DMS153 (cell line): ENCODE measurements around the gene MEG3.

Experiments used
- DNase-seq: peaks from one replicate; lab custom pipeline; 2025; lab: John Stamatoyannopoulos, UW

The MEG3 gene

DNA sequence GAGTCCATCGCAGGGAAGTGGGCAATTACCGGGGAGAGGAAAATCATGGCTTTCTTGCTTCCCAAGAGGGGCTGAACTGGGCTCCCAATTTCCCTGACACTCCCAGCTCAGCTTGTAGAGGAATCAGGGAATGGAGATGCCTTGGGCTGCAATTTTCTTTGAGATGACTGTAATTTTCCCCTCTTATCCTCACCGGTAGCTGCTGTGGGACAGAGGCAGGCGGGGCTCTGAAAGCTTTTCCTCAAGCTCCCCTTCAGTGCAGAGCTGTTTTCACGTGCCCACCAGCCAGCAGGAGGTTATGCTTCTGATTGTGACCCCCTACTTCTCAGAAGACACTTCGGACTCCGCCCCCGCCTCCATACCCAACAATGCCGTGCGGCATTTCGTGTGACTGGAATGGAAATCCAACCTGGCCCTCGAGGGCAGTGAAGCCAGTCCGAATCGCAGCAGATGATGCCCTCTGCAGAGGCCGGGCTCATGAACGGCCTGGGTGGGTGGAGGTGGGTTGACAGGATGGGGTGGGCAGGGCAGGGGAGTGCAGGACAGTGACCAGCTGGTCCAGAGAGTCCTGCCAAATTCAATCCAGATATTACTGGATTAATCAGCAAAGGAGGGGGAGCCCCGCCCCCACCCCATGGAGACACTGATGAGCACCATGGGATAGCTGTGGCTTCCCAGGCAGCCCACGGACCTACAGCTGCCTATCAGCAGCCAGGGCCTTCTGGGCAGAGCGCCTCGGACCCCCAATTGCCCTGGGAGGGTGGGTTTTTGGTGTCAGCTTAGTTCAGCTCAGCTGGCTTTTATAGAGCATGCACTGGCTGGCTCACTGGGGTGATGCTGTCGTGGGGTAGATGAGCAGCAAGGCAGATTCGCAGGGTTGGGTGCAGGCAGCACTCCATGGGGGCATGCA, 40.0 kb downstream of the MEG3 start:
- DNase-seq = no peak

DNA sequence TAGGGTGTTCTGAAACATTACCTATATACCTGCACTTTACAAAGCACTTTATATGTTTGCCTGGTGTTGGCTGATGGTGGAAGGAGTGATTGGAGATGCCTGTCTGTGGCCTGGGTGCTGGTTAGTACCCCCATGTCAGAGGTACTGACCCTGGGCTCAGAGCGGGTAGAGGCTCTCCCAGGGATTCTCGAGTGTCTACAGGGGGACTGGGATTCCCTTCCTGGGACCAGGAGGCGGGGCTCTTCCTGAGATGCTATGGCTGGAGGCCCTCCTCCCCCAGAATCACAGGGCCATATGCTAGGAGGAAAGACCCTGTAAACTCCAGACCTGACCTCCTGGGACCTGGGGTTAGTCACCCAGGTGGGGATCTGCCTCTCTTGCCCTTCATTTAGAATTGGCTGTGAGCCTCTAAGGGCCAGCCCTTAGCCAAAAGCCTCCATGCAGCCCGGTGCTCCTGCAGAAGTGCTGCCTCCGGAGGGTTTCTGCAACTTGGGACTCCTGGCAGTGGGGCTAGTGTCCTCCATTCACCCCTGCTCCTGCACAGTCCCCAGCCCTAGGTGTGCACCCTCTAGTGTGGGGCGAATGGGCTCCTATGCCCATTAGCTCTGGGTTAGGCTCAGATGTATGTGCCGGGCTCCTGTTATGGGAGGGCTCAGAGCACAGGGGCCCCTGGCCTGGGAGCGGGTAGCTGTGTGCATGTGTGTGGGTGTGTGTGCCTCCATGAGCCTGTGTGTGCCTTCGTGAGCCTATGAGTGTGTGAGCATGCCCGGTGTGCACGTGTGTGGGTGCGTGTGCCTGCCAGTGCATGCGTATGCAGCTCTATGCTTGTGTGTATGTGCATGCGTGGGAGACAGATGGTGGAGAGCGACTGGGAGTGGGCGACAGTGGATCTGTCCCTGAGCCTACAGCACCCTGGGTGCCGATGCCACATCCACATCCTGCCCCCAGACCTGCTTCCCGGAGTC, 41.0 kb downstream of the MEG3 start:
- DNase-seq = no peak

DNA sequence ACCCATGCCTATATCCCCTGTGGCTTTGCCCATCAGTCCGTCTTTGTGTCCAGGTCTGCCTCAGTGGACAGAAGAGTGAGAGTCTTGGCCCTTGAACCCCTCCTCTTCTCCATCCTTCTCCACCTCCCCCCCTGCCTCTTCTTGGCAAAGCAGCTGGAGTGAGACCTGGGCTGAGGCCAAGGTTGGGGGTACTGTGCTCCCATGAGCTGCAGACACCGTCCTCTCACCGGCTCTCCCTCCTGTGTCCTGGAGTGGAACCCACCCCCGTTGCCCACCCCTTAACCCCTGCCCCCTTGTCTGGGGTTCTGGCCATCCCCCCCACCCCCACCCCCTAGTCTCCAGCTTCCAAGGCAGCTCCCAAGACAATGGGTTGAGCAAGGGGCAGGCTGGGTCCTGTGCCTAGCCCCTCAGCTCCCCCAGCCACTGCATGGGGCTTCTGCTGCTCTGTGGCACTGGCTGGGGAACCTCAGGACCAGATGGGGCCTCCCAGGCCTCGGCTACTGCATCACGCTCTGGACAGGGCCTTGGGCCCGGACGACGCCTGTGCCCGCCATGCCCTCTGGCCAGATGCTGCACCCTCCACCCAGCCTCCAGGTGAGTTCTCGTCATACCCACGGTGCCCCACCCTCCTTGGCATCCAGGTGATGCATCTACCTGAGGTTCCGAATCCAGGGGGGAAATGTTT, 41.9 kb downstream of the MEG3 start:
- DNase-seq = no peak

DNA sequence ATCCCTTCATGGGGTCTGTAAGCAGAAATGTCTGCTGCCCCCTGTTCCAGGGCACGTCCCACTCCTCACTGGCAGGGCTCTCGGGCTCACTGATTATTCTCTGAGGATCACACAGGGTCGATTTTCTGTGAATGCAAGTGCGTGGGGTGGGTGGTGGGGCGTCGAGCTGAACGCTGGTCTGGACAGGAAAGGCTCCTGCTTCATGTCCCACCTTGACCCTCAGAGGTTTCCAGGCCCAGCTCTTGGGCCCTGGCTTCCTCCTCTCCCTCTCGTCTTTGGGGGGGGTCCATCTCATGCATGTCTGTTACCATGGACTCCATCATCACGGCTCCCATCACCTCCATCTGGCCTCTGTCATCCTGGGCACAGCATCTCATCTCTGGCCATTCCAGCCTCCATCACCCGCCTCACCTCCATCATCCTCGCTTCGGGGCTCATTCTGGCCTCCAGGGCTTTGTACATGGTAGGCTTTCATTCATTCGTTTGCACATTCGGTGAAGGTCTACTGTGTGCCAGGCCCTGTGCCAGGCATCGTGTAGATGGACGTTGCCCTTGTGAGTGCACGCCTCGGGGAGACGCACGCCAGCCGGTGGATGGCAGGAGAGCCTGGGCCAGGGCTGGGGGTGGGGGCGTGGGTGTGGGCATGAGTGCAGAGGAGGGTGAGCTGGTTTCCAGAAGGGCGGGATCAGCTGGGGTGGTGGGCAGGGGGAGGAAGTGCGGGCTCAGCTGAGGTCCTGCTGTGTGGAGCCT, 42.9 kb downstream of the MEG3 start:
- DNase-seq = no peak

DNA sequence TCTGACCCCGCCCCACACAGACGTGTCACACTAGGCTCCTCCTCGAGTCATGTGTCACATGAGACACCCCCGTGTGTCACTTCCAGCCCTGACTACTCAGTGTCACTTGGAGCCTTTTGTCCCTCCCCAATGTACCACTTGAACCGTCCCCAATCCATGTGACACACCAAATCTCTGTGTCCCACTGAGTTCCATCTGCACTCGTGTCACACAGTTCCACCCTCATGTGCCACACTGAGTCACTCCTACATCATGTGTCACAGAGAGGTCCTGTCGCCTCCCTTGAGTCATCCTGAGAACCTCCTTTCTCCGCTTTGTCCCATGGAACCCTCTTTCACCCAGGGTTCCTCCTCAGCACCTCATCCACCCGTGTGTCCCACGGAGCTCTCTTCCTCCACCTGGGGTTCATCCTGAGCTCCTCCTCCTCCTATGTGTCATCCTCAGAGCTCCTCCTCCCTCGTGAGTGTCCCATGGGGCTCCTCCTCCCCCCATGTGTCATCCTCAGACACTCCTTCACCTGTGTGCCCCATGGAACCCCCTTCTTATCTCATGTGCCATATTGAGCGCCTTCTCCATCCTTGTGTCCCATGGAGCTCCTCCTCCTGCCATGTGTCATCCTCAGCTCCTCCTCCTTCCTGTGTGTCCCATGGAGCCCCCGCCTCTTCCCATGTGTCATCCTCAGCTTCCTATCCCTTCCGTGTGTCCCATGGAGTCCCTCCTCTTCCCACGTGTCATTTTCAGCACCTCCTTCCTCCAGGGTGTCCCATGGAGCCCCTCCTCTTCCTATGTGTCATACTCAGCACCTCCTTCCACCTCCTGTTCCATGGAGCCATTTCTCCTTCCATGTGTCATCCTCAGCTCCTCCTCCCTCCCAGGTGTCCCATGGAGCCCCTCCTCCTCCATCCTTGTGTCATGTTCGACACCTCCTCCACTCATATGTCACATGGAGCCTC, 45.6 kb downstream of the MEG3 start:
- DNase-seq = no peak

- DNase-seq = no peak
Measured at GRCh38 chr14:100872259-100873095, 46.6 kb downstream of the MEG3 start.

GRCh38 chr14:100873096-100873482, 47.2 kb downstream of the MEG3 start:
- no peak for DNase-seq

GRCh38 chr14:100874051-100874410, 48.1 kb downstream of the MEG3 start:
- DNase-seq = no peak

- DNase-seq = no peak
Measured at GRCh38 chr14:100874411-100875091, 48.6 kb downstream of the MEG3 start.

GRCh38 chr14:100875126-100875525, 49.2 kb downstream of the MEG3 start:
- DNase-seq = no peak

GRCh38 chr14:100875861-100876590, 50.1 kb downstream of the MEG3 start:
- DNase-seq = no peak

DNA sequence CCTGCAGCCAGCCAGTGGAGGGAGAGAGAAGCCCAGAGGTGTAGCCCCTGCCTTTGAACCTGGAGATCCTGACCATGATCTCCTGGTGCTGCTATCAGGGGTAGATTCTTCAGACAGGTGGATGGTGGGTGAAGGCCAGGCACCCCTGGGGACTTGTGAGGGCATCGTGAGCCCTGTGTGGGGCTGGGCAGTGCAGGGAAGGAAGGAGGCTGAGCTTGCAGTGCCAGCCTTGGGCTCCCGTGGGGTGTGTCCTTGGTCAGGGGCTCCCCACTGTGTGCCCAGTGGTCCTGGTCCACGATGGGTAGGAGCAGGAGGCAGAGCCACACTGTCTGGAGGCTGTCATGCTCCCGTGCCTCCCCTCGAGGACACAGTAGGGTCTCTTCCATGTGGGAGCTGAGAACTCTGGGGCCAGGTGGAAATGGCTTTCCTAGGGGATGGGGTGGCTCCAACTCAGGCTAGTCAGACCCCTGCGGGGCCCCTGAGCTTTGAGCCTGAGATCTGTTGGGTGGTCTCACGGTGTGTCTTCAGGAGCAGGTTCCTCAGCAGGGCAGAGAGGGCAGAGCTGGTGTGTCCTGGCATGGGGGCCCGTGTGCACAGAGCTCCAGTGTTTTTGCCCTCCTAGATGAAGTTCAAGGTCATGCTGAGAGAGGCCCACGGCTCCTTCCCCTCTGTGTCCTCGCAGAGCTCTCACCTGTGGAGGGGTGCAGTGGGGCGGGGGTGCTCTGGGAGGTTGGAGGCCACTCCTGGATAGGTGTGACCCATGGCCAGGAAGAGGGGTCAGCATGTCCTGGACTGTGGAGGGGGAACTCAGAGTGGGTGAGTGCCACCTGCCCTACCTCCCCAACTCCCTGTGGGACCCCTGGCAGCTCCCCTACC, 52.6 kb downstream of the MEG3 start:
- DNase-seq = no peak

DNA sequence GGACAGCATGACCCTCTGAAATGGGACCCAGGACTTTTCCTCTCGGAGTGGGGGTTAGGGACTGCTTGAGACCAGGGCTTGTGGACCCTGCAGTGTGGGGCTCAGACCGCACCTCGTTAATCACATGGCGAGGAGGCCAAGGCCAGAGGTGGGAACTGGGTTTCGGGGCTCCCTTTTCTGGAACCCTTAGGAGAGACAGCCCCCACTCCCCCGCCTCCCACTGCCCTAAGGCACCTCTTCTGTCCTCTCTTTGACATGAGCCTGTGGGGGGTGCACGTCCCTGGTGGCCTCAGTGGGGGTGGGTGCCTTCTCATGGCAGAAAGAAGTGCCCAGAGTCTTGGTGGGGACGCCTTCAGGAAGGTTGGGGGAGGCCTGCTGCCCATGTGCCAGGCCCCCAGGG, 53.3 kb downstream of the MEG3 start:
- no peak for DNase-seq

DNA sequence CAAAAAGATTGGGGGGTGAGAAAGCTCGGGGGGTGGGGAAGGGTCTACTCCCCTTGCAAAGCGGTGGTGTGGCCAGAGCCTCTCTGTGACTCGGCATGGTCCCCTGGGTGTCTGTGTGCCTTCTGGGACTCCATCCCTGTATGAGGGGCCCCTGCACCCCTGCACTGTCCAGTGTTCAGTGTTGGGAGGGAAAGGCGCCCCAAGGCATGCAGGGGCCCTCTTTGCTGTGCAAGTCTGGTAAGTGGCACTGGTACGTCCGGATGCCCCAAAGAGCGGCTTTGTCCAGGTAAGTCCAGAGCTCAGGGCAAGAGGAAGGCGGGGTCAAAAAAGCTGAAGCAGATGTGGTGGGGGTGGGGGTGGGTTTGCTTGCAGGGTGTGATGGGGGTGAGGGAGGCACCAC, 53.9 kb downstream of the MEG3 start:
- no peak for DNase-seq

DNA sequence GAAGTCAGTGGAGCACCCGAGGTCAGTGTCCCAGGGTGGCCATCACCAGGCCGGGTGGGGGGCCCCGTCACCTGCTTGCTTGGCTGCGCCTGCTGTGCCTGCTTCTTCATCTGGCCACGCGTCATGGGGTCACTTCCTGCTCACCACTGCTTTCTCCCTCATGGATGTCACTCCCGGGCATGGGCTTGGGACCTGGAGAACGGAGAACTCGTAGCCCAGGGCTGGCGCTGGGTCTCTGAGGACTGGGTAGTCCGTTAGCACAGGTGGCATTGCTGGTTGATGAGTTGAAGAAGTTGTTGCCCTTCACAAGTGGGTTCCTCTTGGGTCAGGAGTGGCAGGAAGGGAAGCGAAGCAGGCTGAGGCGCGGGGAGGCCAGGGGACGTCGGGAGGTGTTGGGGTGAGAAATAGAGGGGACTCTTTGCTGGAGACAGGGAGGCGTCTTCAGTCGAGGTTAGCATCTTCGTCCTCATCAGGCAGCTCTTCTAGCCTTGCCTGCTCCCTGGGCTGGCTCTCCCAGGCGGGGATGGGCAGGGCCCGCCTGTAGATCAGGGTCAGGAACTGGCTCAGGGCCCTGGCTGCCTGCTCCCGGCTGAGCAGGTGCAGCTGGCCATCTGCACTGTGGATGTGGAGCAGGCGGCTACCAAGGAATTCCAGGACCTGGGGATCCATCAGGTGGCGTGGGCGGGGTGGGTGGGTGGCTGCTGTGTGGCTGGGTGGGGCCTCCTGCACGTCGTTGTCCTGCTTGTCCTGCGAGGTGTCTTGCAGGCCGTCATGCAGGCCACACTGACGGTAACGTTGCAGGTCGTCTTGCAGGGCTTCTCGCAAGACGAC, 54.6 kb downstream of the MEG3 start:
- no peak for DNase-seq
